Gastrocnemius medialis (tissue), 4 donors: ENCODE results near the gene PLK1.

Source experiments
- CTCF ChIP-seq, 5 experiments: fragments of 450-650 bp in 3 of 5; fragments of 200-600 bp in 2 of 5; sonication (generic) in 2 of 5; IDR thresholded peaks in 4 of 5; conservative IDR thresholded peaks in 1 of 5; 1 replicate in 4 of 5; 2 replicates in 1 of 5; pipeline ENCODE4 v1.5.1; 2016 to 2019; ENCODE audit warnings: antibody characterized with exemption in 5 of 5, mild to moderate bottlenecking in 3 of 5, moderate library complexity in 3 of 5
- POLR2A ChIP-seq, 2 donors: fragments of 450-650 bp; IDR thresholded peaks; one replicate each; pipeline ENCODE4 v1.6.1; 2017; ENCODE audit warnings: antibody characterized with exemption in 2 of 2, mild to moderate bottlenecking in 2 of 2, moderate library complexity in 2 of 2

- TF ChIP-seq CTCF (IDR thresholded peaks at IDR 0.05 in 4 of 5, conservative IDR thresholded peaks at IDR 0.05 in 1 of 5) (no peak), POLR2A (IDR thresholded peaks at IDR 0.05) (no peak)
Measured at GRCh38 chr16:23710504-23710903, 31.8 kb downstream of the PLK1 start.
